ENCODE data around the gene LRRC4.

Gene LRRC4

DNA sequence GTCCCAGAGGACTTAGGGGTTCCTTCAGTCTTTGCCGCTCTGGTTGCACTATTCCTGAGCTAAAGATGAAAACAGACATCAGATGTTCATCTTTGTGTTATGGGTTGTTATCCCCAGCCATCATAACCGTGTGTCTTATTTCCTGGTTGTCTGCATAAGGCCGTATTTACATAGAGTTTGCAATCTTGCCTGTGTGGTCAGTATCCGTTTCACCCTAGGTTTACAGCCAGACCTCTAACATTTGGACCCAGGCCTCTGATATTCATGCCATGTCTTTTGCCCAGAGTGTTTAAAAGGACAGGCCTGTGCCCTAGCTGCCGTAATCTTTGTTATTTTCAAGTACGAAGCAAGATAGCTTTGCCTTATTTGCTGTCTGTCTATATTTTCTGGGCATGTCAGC lies 26.6 kb downstream of the LRRC4 start:
- no peak for DNase-seq

DNA sequence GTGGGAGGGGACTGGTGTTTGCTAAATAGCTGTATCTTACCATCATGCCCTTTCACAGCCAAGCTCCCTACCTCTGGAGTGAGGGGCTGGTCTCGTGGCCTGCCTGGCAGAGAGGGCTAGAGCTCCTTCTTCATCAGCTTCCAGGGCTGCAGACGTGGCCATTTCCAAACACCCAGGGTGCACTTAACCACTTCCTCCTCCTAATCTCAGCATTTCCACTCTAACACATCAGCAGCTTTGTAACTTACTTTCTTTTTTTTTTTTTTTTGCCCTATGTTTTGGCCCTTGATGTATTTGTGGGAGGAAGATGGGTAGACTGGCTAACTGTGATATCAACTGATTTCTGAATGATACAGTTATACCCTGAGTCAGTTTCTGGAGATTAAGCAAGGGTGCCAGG lies 27.4 kb downstream of the LRRC4 start:
- DNase-seq = no peak

- DNase-seq = no peak
Observed at GRCh38 chr7:128003167-128003566, 28.1 kb downstream of the LRRC4 start.

GRCh38 chr7:128000854-128001265 lies 30.4 kb downstream of the LRRC4 start:
- DNase-seq = no peak

DNA sequence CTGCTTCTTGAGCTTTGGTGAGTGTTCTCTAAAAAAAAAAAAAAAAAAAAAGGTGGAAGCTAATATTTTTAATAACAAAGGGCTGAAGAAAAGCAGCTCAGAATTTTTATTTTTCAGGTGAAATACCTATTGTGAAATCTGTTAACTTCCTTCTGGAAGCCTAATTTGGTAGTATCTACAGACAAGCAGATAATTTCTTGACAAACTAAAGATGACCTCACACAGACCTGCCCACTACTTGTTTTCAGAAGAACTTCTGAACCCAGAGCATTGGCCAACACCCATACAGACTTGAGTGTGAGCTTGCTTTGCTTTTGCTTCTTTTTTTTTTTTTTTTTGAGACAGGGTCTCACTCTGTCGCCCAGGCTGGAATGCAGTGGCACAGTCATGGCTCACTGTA lies 31.2 kb downstream of the LRRC4 start:
- no peak for DNase-seq

DNA sequence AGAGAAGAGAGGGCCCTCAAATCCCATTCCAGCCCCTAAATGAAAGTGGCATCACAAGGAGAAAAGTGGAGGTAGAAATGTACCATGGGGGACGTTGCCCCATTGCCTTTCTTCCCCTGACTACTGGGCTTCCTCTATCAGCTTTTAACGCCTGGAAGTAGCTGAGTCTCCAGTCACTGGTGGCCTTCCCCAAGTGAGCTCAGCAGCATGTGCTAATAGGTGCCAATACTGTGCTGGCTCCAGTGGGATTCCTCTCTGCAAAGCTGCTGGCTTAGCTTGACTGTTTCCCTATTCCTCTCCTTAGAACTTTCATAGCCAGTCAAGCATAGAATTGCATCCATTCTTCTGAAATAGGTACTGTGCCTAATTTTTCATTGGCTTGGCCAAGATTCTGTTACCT lies 32.6 kb downstream of the LRRC4 start:
- no peak for DNase-seq

DNA sequence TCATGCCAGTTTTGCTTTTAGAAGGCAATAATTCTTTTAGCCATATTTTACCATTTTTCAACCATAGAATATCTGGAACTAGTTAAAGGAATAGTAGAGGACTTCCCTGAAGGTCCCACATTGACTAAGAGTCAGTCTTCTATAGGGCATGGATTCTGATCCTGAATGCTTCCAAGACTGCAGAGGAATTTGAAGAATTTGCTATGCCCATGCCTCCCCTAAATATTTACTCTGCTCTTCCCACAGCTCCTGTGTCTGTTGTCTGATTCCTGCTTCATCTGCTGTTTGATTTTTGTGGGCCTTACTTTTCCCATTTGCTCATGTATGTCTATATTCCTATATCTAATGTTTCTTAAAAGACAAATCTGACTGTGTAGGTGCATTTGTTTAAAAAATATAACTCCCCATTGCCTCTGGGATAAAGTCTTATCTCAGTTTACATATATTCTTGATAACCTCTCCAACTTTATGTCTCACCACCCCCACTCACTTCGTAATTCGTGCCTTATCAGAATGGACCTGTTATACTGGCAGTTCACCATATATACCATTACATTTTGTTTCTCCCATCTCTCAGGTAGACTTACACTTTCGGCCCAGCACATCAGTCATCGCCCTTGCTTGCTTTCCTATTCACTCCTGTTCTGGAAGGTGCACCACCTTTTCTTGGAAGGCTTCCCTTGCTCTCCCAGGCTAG lies 33.9 kb downstream of the LRRC4 start:
- no peak for DNase-seq

GRCh38 chr7:127996253-127997071 lies 34.8 kb downstream of the LRRC4 start:
- no peak for DNase-seq

- no peak for DNase-seq
Observed at GRCh38 chr7:127995881-127996215, 35.4 kb downstream of the LRRC4 start.

DNA sequence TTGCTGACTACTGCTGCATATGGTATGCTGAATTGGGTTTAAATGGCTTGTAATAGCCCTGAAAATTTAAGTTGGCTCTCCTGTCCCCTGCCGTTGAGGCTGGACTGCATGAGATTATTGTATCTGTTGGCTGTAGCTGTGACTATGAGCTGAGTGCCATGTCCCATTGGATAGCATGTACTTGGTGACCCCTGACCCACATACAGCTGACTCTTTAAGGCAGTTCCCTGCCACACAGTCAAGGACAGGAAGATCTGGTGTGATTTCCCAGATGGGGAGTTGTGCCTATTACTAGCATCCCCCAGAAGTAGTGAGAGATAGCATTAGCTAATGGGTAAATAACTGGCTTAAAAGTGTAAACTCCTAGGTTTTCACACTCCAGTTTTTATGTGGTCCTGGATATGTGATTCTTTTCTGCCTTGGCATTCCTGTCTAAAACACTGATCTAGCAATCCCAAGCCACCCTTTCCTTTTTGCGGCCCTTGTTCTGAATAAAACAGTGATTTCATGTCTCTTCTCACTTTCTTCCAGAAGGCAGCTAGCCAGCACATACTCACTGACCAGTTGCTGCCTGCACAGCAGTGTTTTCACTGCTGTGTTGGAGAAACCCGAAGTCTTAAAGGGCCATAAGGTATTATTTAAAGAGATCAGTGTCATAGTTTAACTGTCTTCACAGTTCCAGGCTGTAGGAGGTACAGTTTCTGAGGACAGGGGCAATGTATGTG lies 35.9 kb downstream of the LRRC4 start:
- no peak for DNase-seq

DNA sequence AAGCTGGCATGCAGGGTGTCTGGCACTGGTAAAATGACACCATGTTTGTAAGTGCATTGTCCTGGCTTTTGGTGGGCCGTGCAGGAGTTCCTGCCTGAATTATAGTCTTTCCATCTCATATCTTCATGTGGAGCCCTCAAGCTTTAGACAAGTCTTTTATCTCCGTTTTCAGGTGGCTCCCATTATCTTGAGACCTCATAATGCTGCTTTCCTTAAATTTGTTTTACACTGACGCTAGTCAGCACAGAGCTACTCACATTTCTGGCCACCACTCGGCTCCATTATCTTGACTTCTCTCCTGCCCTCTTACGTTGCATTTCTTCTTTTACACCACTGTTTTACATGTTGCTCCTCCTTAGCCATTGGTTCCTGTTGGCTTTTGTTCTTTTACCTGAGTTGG lies 37.2 kb downstream of the LRRC4 start:
- no peak for DNase-seq

DNA sequence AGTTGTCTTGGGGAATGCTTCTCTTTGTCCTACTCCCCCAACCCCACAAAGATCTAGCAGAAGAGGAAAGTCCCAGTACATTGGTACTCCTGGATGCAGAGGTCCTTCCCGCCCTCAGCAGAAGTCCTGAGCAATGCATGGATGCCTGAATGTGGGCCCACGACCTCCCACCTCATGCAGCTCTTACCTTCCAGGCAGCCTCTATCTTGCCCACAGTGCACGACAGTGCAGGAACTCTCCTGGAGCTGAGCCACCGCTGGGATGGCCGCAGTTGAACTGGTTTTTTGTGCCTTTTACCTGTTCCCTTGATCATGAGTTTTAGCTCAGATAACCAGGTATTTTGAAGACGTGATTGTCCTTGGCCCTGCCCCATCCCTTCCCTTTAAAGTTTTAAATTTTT lies 37.9 kb downstream of the LRRC4 start:
- no peak for DNase-seq

- no peak for DNase-seq
Observed at GRCh38 chr7:127988751-127989150, 42.5 kb downstream of the LRRC4 start.

- no peak for DNase-seq
Observed at GRCh38 chr7:127986581-127987521, 44.4 kb downstream of the LRRC4 start.

- no peak for DNase-seq
Observed at GRCh38 chr7:127983804-127984332, 47.4 kb downstream of the LRRC4 start.

GRCh38 chr7:127981965-127982364 lies 49.3 kb downstream of the LRRC4 start:
- DNase-seq = no peak

GRCh38 chr7:127980901-127981300 lies 50.3 kb downstream of the LRRC4 start:
- no peak for DNase-seq

- DNase-seq = no peak
Observed at GRCh38 chr7:127979728-127980126, 51.5 kb downstream of the LRRC4 start.

GRCh38 chr7:127979113-127979727 lies 52.0 kb downstream of the LRRC4 start:
- no peak for DNase-seq

DNA sequence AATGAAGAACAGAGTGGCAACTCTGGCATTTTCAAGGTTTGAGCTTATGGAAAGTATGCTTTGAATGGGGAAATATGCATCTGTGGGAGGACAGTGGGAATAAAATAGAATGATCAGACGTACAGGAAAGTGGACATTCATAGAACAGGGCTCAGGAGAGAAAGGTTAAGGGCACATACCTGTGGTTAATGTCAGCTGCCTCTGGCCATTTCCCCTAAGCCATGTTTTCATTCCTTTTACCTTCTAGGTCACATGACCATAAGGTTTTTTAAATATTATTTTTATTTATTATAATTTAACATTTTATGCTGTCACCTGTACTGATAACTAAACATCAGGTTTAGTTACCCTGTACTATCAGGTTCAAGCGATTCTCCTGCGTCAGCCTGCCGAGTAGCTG lies 52.8 kb downstream of the LRRC4 start:
- DNase-seq = no peak

Data from activated T-cell treated with anti-CD3 and anti-CD28 coated beads, Interleukin-2, amount 50 U/mL, for 48 hours (primary cell).